ENCODE data around the gene MIF. TPM values are rescaled to one million over a fixed set of nuclear protein-coding genes. Genes with fewer than 3 reads are reported as not detected.
"Not testable (repeated sequence)": the region's sequence is repeated elsewhere in the genome, so short reads cannot be mapped to it uniquely, and the experiment has no call there.

The MIF gene
- total RNA-seq, 1 donor: 160 TPM

DNA sequence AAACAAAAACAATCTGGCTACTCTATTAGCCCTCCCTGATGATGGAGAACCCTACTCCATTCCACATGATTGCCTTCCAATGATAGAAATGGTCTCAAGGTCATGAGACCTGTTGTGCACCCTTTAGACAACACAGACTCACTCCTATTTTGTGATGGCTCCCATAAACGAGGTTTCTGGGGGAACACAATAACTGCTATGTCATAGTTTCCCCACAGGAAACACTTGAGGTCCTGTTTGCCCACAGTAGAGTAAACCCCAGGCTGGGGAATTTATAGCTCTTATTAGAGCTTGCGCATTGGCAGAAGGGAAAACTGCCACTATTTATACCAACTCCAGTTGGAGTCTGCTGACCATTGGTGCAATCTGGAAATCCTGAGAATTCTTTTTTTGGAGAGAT lies 28.7 kb downstream of the MIF start:
- H3K4me3 ChIP-seq (ENCODE audit: low read depth, low read length): no peak overlapping the region
- TF ChIP-seq, protein P1, sequence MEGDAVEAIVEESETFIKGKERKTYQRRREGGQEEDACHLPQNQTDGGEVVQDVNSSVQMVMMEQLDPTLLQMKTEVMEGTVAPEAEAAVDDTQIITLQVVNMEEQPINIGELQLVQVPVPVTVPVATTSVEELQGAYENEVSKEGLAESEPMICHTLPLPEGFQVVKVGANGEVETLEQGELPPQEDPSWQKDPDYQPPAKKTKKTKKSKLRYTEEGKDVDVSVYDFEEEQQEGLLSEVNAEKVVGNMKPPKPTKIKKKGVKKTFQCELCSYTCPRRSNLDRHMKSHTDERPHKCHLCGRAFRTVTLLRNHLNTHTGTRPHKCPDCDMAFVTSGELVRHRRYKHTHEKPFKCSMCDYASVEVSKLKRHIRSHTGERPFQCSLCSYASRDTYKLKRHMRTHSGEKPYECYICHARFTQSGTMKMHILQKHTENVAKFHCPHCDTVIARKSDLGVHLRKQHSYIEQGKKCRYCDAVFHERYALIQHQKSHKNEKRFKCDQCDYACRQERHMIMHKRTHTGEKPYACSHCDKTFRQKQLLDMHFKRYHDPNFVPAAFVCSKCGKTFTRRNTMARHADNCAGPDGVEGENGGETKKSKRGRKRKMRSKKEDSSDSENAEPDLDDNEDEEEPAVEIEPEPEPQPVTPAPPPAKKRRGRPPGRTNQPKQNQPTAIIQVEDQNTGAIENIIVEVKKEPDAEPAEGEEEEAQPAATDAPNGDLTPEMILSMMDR (IDR thresholded peaks at IDR 0.05; ENCODE audit: insufficient read depth, low read length): no peak
- no peak for DNase-seq (ENCODE audit: low read depth)

DNA sequence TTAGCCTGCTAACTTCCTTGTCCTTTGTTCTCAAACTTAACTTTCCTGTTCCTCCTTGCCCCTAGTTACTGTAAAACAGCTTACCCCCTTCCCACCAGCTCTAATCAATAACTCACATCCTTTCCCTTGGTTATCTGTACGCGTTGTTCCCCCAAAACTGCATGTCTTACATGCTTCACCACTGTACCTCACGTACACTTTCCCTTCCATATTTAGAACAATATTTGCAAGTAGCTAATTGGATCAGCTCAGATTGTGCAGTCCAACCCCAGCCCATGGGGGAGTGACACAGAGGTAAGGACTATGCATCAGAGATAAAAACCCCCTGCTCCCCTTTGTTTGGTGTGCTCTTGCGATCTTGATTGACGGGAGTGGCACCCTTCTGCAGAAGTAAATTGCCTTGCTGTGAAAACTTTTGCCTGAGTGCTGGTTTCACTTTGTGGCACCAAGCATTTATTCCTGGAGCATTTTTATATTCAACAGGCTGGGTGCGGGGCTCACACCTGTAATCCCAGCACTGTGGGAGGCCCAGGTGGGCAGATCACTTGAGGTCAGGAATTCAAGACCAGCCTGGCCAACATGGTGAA lies 30.9 kb downstream of the MIF start:
- TF ChIP-seq, protein P1 (IDR thresholded peaks at IDR 0.05; ENCODE audit: insufficient read depth, low read length): no peak
- H3K4me3 ChIP-seq (ENCODE audit: low read depth, low read length): no peak overlapping the region

DNA sequence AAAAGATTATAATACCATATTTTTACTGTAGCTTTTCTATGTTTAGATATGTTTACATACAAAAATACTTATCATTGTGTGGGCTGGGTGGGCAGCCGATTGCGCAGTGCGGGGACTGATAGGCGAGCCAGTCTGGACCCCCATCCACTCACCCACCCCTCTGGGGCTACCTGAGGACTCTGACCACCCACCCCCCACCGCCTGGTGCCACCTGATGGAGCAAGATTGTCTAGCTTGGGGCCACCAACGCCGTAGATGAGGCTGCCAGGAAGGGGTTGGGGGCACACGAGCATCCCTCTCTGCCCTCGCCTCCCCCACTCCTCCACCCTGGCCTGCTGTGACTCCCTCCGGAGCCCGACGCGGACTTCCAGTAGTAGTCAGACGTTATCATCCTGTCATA lies 32.4 kb downstream of the MIF start:
- no peak overlapping the region for H3K4me3 ChIP-seq (ENCODE audit: low read depth, low read length)
- no peak for DNase-seq (ENCODE audit: low read depth)
- TF ChIP-seq, protein P1 (IDR thresholded peaks at IDR 0.05; ENCODE audit: insufficient read depth, low read length): no peak

More for the DNA sequence above, 30.9 kb downstream of the MIF start:
- no peak for DNase-seq (ENCODE audit: low read depth)

DNA sequence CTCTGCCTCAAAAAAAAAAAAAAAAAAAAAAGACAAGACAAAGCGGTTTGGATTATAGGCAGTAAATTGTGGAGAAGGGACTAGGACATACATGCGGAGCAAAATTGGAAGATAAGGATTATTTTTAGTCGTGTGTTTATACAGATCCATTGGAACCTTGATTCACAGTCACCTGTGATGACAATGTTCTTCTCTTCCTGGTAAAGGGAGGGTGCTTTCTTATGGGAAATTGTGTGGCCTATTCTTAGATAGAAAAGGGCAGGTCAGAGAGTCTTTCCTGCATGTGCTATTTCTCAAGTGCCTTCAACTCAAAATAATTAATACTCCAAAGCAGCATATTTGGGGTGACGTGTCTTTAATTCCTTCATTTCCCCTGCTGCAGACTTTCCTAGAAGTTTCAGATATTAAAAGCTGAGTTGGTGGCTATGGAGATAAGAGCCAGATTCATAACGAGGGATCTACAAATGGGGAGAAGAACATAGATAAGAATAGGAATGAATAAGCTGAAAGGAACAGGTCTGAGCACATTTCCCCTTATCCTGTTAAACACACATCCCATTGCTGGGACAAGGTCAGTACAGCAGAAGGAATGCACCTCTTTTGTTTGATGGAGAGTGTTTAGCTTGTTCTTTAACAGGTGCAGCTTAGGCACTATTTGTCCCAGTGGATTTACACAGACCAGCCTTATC lies 44.3 kb downstream of the MIF start:
- DNase-seq (ENCODE audit: low read depth): no peak
- TF ChIP-seq, protein P1 (IDR thresholded peaks at IDR 0.05; ENCODE audit: insufficient read depth, low read length): no peak
- no peak overlapping the region for H3K4me3 ChIP-seq (ENCODE audit: low read depth, low read length)

DNA sequence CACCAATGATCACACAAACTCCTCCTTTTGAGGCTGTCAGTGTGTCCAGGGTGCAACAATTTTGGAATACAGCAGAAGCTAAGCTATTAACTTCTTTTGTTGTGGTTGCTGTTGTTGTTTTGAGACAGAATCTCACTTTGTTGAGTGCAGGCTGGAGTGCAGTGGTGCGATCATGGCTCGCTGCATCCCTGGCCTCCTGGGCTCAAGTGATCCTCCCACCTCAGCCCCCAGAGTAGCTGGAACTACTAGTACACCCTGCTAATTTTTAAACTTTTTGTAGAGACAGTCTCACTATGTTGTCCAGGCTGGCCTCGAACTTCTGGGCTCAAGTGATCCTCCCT lies 44.8 kb downstream of the MIF start:
- no peak for DNase-seq (ENCODE audit: low read depth)
- no peak overlapping the region for H3K4me3 ChIP-seq (ENCODE audit: low read depth, low read length)
- TF ChIP-seq, protein P1 (IDR thresholded peaks at IDR 0.05; ENCODE audit: insufficient read depth, low read length): no peak

DNA sequence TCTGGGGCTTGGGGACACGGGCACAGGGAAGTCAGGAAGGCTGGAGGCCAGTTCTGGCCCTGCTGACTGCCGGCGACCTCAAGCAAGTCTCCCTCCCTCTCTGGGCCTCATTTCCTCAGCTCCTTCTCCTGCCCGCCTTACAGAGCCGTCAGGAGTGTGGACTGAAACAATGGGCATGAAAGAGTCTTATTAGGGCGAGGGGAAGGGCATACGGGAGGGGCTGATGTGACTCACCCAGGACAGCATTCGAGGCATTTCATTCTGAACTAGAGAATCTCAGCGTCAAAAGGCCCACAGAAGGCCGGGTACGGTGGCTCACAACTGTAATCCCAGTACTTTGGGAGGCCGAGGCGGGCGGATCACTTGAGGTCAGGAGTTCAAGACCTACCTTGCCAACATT lies 46.0 kb downstream of the MIF start:
- not testable (repeated sequence) for H3K4me3 ChIP-seq (ENCODE audit: low read depth, low read length); DNase-seq (ENCODE audit: low read depth)

Small RNA genes lying within 50 kb of the gene (small RNA-seq; reads per million reads assigned to genes)
- gene RN7SL268P: not detected

Other genes with a start within 250 kb of the MIF start
- not detected in 2 replicates for gene RGL4, start 203.4 kb upstream of the MIF start, total RNA-seq (ENCODE audit: low replicate concordance)
- 5.3 and 5.9 TPM in 2 replicates for gene ZNF70, start 143.3 kb upstream of the MIF start, total RNA-seq (ENCODE audit: low replicate concordance)
- gene VPREB3, start 140.0 kb upstream of the MIF start, total RNA-seq (ENCODE audit: low replicate concordance): not detected in 2 replicates
- 0.18 and 4.9 TPM in 2 replicates for gene C22orf15, start 131.4 kb upstream of the MIF start, total RNA-seq (ENCODE audit: low replicate concordance)
- gene CHCHD10, start 126.4 kb upstream of the MIF start, total RNA-seq (ENCODE audit: low replicate concordance): 2.5 and 2.6 TPM in 2 replicates
- gene MMP11, start 121.5 kb upstream of the MIF start, total RNA-seq (ENCODE audit: low replicate concordance): 5.1 and 47.8 TPM in 2 replicates
- 55.2 and 96.1 TPM in 2 replicates for gene SMARCB1, start 107.4 kb upstream of the MIF start, total RNA-seq (ENCODE audit: low replicate concordance)
- 0.36 TPM in 1 of 2 replicates, not detected in the other for gene DERL3, start 55.4 kb upstream of the MIF start, total RNA-seq (ENCODE audit: low replicate concordance)
- 11.4 and 11.9 TPM in 2 replicates for gene SLC2A11, start 36.5 kb upstream of the MIF start, total RNA-seq (ENCODE audit: low replicate concordance)
- 4.9 and 9.0 TPM in 2 replicates for gene GSTT2B, start 66.8 kb downstream of the MIF start, total RNA-seq (ENCODE audit: low replicate concordance)
- 0.81 and 1.8 TPM in 2 replicates for gene DDTL, start 72.5 kb downstream of the MIF start, total RNA-seq (ENCODE audit: low replicate concordance)
- 36.4 and 82.9 TPM in 2 replicates for gene DDT, start 80.1 kb downstream of the MIF start, total RNA-seq (ENCODE audit: low replicate concordance)
- 0.54 TPM in 1 of 2 replicates, not detected in the other for gene GSTT2, start 85.8 kb downstream of the MIF start, total RNA-seq (ENCODE audit: low replicate concordance)
- not detected in 2 replicates for gene GSTT4, start 111.1 kb downstream of the MIF start, total RNA-seq (ENCODE audit: low replicate concordance)
- 49.2 and 70.5 TPM in 2 replicates for gene CABIN1, start 116.9 kb downstream of the MIF start, total RNA-seq (ENCODE audit: low replicate concordance)

Data from fibroblast of the aortic adventitia (primary cell).